Muscle layer of colon (tissue), 2 donors: ENCODE data around the gene DNAJC3.
"Not testable (repeated sequence)": the region's sequence is repeated elsewhere in the genome, so short reads cannot be mapped to it uniquely, and the experiment has no call there.

Source experiments
- H3K27ac ChIP-seq: one replicate; pipeline ENCODE4 v1.7.0; 2013; ENCODE audit warnings: low read depth, mild to moderate bottlenecking, low read length, moderate library complexity
- H3K27me3 ChIP-seq, 2 donors: one replicate each; pipeline ENCODE4 v1.7.0; 2013; ENCODE audit warnings: low read length in 2 of 2, mild to moderate bottlenecking in 2 of 2; ENCODE audit not compliant: insufficient read depth in 2 of 2, control insufficient read depth in 1 of 2
- H3K36me3 ChIP-seq: one replicate; pipeline ENCODE4 v1.7.0; 2013; ENCODE audit warnings: mild to moderate bottlenecking, low read length; ENCODE audit not compliant: insufficient read depth
- H3K4me1 ChIP-seq: one replicate; pipeline ENCODE4 v1.7.0; 2013; ENCODE audit warnings: mild to moderate bottlenecking, low read length; ENCODE audit not compliant: insufficient read depth
- H3K4me3 ChIP-seq, 2 donors: one replicate each; pipeline ENCODE4 v1.7.0; 2013; ENCODE audit warnings: low read length in 2 of 2, low read depth in 1 of 2, mild to moderate bottlenecking in 1 of 2, moderate library complexity in 1 of 2
- H3K9ac ChIP-seq: one replicate; pipeline ENCODE4 v1.7.0; 2013; ENCODE audit warnings: low read length
- H3K9me3 ChIP-seq: one replicate; pipeline ENCODE4 v1.7.0; 2013; ENCODE audit warnings: mild to moderate bottlenecking, low read length
- donor health status: abdominal sarcoma.
- donor health status: Adenocarcinoma of cecum.

The DNAJC3 gene

GRCh38 chr13:95784900-95785290 lies 108.0 kb downstream of the DNAJC3 start:
- Histone ChIP-seq H3K9ac (no peak overlapping the region), H3K27ac (no peak overlapping the region), H3K4me1 (peaks cover 10% of the 10 kb centered on the region), H3K4me3 (no peak overlapping the region), H3K27me3 (no peaks in the 10 kb centered on the region), H3K36me3 (peaks cover 7% of the 10 kb centered on the region), H3K9me3 (no peaks in the 10 kb centered on the region)

- H3K27me3 ChIP-seq, result no peaks in the 10 kb centered on the region
- H3K9me3 ChIP-seq, result no peaks in the 10 kb centered on the region
- no peak overlapping the region for H3K9ac ChIP-seq
- peaks cover 10% of the 10 kb centered on the region for H3K4me1 ChIP-seq
- peaks cover 17% of the 10 kb centered on the region for H3K36me3 ChIP-seq
- H3K27ac ChIP-seq, result no peak overlapping the region
- no peak overlapping the region for H3K4me3 ChIP-seq
Measured at GRCh38 chr13:95787356-95788099, 110.6 kb downstream of the DNAJC3 start.

- H3K27ac ChIP-seq, result no peak overlapping the region
- peaks cover 22% of the 10 kb centered on the region for H3K36me3 ChIP-seq
- H3K4me1 ChIP-seq, result peaks cover 10% of the 10 kb centered on the region
- no peaks in the 10 kb centered on the region for H3K9me3 ChIP-seq
- H3K4me3 ChIP-seq, result no peak overlapping the region
- no peaks in the 10 kb centered on the region for H3K27me3 ChIP-seq
- H3K9ac ChIP-seq, result no peak overlapping the region
Measured at GRCh38 chr13:95788100-95788463, 111.1 kb downstream of the DNAJC3 start.

- H3K4me3 ChIP-seq, H3K9me3 ChIP-seq, H3K4me1 ChIP-seq, H3K27me3 ChIP-seq, H3K27ac ChIP-seq, H3K9ac ChIP-seq: not testable (repeated sequence)
- peaks cover 25% of the 10 kb centered on the region for H3K36me3 ChIP-seq
Measured at GRCh38 chr13:95789315-95789714, 112.4 kb downstream of the DNAJC3 start.

GRCh38 chr13:95791084-95791722 lies 114.3 kb downstream of the DNAJC3 start:
- Histone ChIP-seq H3K36me3 (peaks cover 25% of the 10 kb centered on the region), H3K27me3 (no peaks in the 10 kb centered on the region), H3K9ac (no peak overlapping the region), H3K9me3 (no peaks in the 10 kb centered on the region), H3K4me3 (no peak overlapping the region), H3K27ac (no peak overlapping the region), H3K4me1 (no peaks in the 10 kb centered on the region)

GRCh38 chr13:95793018-95793555 lies 116.1 kb downstream of the DNAJC3 start:
- Histone ChIP-seq H3K36me3 (peaks cover 25% of the 10 kb centered on the region), H3K27me3 (no peaks in the 10 kb centered on the region), H3K4me1 (no peaks in the 10 kb centered on the region), H3K27ac (no peak overlapping the region), H3K4me3 (no peak overlapping the region), H3K9ac (no peak overlapping the region), H3K9me3 (no peaks in the 10 kb centered on the region)

- Histone ChIP-seq H3K9ac (no peak overlapping the region), H3K36me3 (peaks cover 25% of the 10 kb centered on the region), H3K27me3 (no peaks in the 10 kb centered on the region), H3K9me3 (no peaks in the 10 kb centered on the region), H3K27ac (no peak overlapping the region), H3K4me1 (no peaks in the 10 kb centered on the region), H3K4me3 (no peak overlapping the region)
Measured at GRCh38 chr13:95793781-95794180, 116.8 kb downstream of the DNAJC3 start.

GRCh38 chr13:95797016-95797415 lies 120.1 kb downstream of the DNAJC3 start:
- Histone ChIP-seq H3K9ac (no peak overlapping the region), H3K27ac (no peak overlapping the region), H3K9me3 (no peaks in the 10 kb centered on the region), H3K36me3 (peaks cover 13% of the 10 kb centered on the region), H3K4me1 (no peaks in the 10 kb centered on the region), H3K27me3 (no peaks in the 10 kb centered on the region), H3K4me3 (no peak overlapping the region)

- Histone ChIP-seq H3K27me3 (no peaks in the 10 kb centered on the region), H3K9me3 (no peaks in the 10 kb centered on the region), H3K9ac (no peak overlapping the region), H3K4me1 (no peaks in the 10 kb centered on the region), H3K36me3 (no peaks in the 10 kb centered on the region), H3K4me3 (no peak overlapping the region), H3K27ac (no peak overlapping the region)
Measured at GRCh38 chr13:95800436-95800835, 123.5 kb downstream of the DNAJC3 start.

GRCh38 chr13:95801825-95802224 lies 124.9 kb downstream of the DNAJC3 start:
- H3K9me3 ChIP-seq, result no peaks in the 10 kb centered on the region
- H3K27me3 ChIP-seq, result no peaks in the 10 kb centered on the region
- H3K27ac ChIP-seq, result no peak overlapping the region
- H3K9ac ChIP-seq, result no peak overlapping the region
- no peak overlapping the region for H3K4me3 ChIP-seq
- H3K4me1 ChIP-seq, result no peaks in the 10 kb centered on the region
- no peaks in the 10 kb centered on the region for H3K36me3 ChIP-seq

GRCh38 chr13:95805921-95806320 lies 129.0 kb downstream of the DNAJC3 start:
- peaks cover 6% of the 10 kb centered on the region for H3K9me3 ChIP-seq
- H3K4me3 ChIP-seq, result no peak overlapping the region
- no peaks in the 10 kb centered on the region for H3K4me1 ChIP-seq
- H3K27me3 ChIP-seq, result no peaks in the 10 kb centered on the region
- no peaks in the 10 kb centered on the region for H3K36me3 ChIP-seq
- H3K27ac ChIP-seq, result no peak overlapping the region
- H3K9ac ChIP-seq, result no peak overlapping the region

- H3K9me3 ChIP-seq, result peaks cover 6% of the 10 kb centered on the region
- no peak overlapping the region for H3K4me3 ChIP-seq
- H3K36me3 ChIP-seq, result no peaks in the 10 kb centered on the region
- no peaks in the 10 kb centered on the region for H3K4me1 ChIP-seq
- no peak overlapping the region for H3K9ac ChIP-seq
- no peak overlapping the region for H3K27ac ChIP-seq
- H3K27me3 ChIP-seq, result no peaks in the 10 kb centered on the region
Measured at GRCh38 chr13:95809429-95809828, 132.5 kb downstream of the DNAJC3 start.
